SK-N-SH (cell line): ENCODE results near the gene TMPRSS9. TPM values are rescaled to one million over a fixed set of nuclear protein-coding genes. Genes with fewer than 3 reads are reported as not detected.

Experiments used
- CTCF ChIA-PET: fragments of 300-600, 350-600 bp; formaldehyde crosslinking; extraction: SDS; loops from one replicate; lab custom pipeline; 2021; lab: Yijun Ruan, JAX
- POLR2A ChIA-PET: fragments of 350-600 bp; sonication (Branson Sonifier 250); formaldehyde crosslinking; extraction: SDS; loops from one replicate; lab custom pipeline; 2020; ENCODE audit warnings: antibody characterized with exemption, inconsistent platforms; lab: Yijun Ruan, JAX
- DNase-seq: peaks from one replicate; pipeline ENCODE4 v3.0.0; 2012
- H2AFZ ChIP-seq: fragments of 200-600 bp; sonication (generic); 2 replicates; pipeline ENCODE4 v1.8.1; 2016; ENCODE audit warnings: antibody characterized with exemption, mild to moderate bottlenecking, low read depth
- H3F3A ChIP-seq: fragments of 200-600 bp; sonication (generic); replicated peaks from 2 replicates; pipeline ENCODE3; 2016; ENCODE audit warnings: antibody characterized with exemption, mild to moderate bottlenecking; ENCODE audit not compliant: insufficient read depth
- H3K27ac ChIP-seq, 2 experiments: fragments of 200-500 bp in 1 of 2; fragments of 200-600 bp in 1 of 2; sonication (Bioruptor generic) in 1 of 2; sonication (generic), shearing (Covaris generic) in 1 of 2; 2 replicates each; pipeline versions ENCODE4 v1.5.1 to v1.6.1; 2014 to 2016; ENCODE audit warnings: low read depth in 2 of 2, inconsistent platforms in 1 of 2, low read length in 1 of 2, mild to moderate bottlenecking in 1 of 2, mixed read lengths in 1 of 2
- H3K27me3 ChIP-seq: fragments of 200-600 bp; sonication (generic), shearing (Covaris generic); 2 replicates; pipeline ENCODE4 v1.6.1; 2016; ENCODE audit warnings: mixed run types; ENCODE audit not compliant: insufficient read depth
- H3K36me3 ChIP-seq, 2 experiments: fragments of 200-500 bp in 1 of 2; fragments of 200-600 bp in 1 of 2; sonication (Bioruptor generic) in 1 of 2; sonication (generic) in 1 of 2; replicated peaks in 1 of 2; 2 replicates each; pipeline versions ENCODE3 to v1.5.1; 2014 to 2016; ENCODE audit warnings: low read length in 1 of 2, mild to moderate bottlenecking in 1 of 2; ENCODE audit not compliant: insufficient read depth in 2 of 2, control insufficient read depth in 1 of 2
- H3K4me1 ChIP-seq, 2 experiments: fragments of 200-500 bp in 1 of 2; fragments of 200-600 bp in 1 of 2; sonication (Bioruptor generic) in 1 of 2; sonication (generic), shearing (Covaris generic) in 1 of 2; 2 replicates each; pipeline versions ENCODE4 v1.5.1 to v1.6.1; 2014 to 2016; ENCODE audit warnings: low read depth in 1 of 2, low read length in 1 of 2, mixed run types in 1 of 2; ENCODE audit not compliant: insufficient read depth in 2 of 2, control insufficient read depth in 1 of 2
- H3K4me2 ChIP-seq: fragments of 200-600 bp; sonication (generic), shearing (Covaris generic); 2 replicates; pipeline ENCODE4 v1.6.1; 2017; ENCODE audit warnings: mixed run types
- H3K4me3 ChIP-seq, 2 experiments: fragments of 200-500 bp in 1 of 2; fragments of 200-600 bp in 1 of 2; sonication (Bioruptor generic) in 1 of 2; sonication (generic), shearing (Covaris generic) in 1 of 2; 2 replicates each; pipeline versions ENCODE4 v1.5.1 to v1.8.1; 2014 to 2016; ENCODE audit warnings: low read depth in 2 of 2, inconsistent platforms in 1 of 2, low read length in 1 of 2, mild to moderate bottlenecking in 1 of 2, mixed read lengths in 1 of 2, moderate library complexity in 1 of 2
- H3K79me2 ChIP-seq: fragments of 200-600 bp; sonication (generic); 2 replicates; pipeline ENCODE4 v1.8.1; 2017; ENCODE audit warnings: mild to moderate bottlenecking; ENCODE audit not compliant: insufficient read depth
- H3K9ac ChIP-seq: fragments of 200-600 bp; sonication (generic); 2 replicates; pipeline ENCODE4 v1.6.1; 2017; ENCODE audit warnings: mixed run types
- H3K9me2 ChIP-seq: fragments of 200-600 bp; sonication (generic); 2 replicates; pipeline ENCODE4 v1.6.1; 2017; ENCODE audit warnings: mixed run types
- H3K9me3 ChIP-seq: fragments of 200-600 bp; sonication (generic); 2 replicates; pipeline ENCODE4 v1.6.1; 2017; ENCODE audit warnings: mixed run types, mild to moderate bottlenecking, moderate library complexity
- H4K20me1 ChIP-seq: fragments of 200-600 bp; sonication (generic); 2 replicates; pipeline ENCODE4 v1.6.1; 2017; ENCODE audit warnings: mild to moderate bottlenecking, mixed run types; ENCODE audit not compliant: insufficient read depth
- CHD2 ChIP-seq: fragments of 150-350 bp; IDR thresholded peaks from 2 replicates; pipeline ENCODE4 v1.6.1; 2018; ENCODE audit warnings: low read length; ENCODE audit not compliant: partially characterized antibody
- EP300 ChIP-seq, 2 experiments: IDR thresholded peaks; 2 replicates each; pipeline versions ENCODE4 v1.4.0 to v1.6.1; 2012; ENCODE audit warnings: borderline replicate concordance in 1 of 2, low read depth in 1 of 2, low read length in 1 of 2
- EZH2phosphoT487 ChIP-seq: fragments of 200-600 bp; sonication (generic); IDR thresholded peaks from 2 replicates; pipeline ENCODE4 v1.6.1; 2017; ENCODE audit warnings: low read depth, mixed run types, mild to moderate bottlenecking, antibody characterized with exemption, moderate library complexity, borderline replicate concordance
- GATA2 ChIP-seq: sonication (generic); formaldehyde crosslinking; IDR thresholded peaks from 2 replicates; pipeline ENCODE4 v1.5.0; 2020; ENCODE audit warnings: mild to moderate bottlenecking, missing genetic modification reagents
- IRF3 ChIP-seq: fragments of 150-350 bp; IDR thresholded peaks from 2 replicates; pipeline ENCODE4 v1.6.1; 2016; ENCODE audit warnings: mild to moderate bottlenecking, low read depth, low read length
- JUND ChIP-seq: IDR thresholded peaks from 2 replicates; pipeline ENCODE4 v1.4.0; 2012
- MEF2A ChIP-seq: IDR thresholded peaks from 2 replicates; pipeline ENCODE4 v1.4.0; 2012; ENCODE audit warnings: low read depth, borderline replicate concordance
- MXI1 ChIP-seq: IDR thresholded peaks from 2 replicates; pipeline ENCODE4 v1.6.1; 2012; ENCODE audit warnings: mild to moderate bottlenecking, low read depth, low read length, improper control_type of control experiment
- NRF1 ChIP-seq: IDR thresholded peaks from 2 replicates; pipeline ENCODE4 v1.6.1; 2012; ENCODE audit warnings: low read depth, mild to moderate bottlenecking, low read length
- POLR2AphosphoS5 ChIP-seq: IDR thresholded peaks from 2 replicates; pipeline ENCODE4 v1.6.1; 2012; ENCODE audit warnings: low read depth, low read length
- REST ChIP-seq: IDR thresholded peaks from 2 replicates; pipeline ENCODE4 v1.6.1; 2012; ENCODE audit warnings: mild to moderate bottlenecking, low read depth, low read length, moderate library complexity
- RFX5 ChIP-seq: IDR thresholded peaks from 2 replicates; pipeline ENCODE4 v1.6.1; 2012; ENCODE audit warnings: mild to moderate bottlenecking, improper control_type of control experiment, low read length
- TAF1 ChIP-seq: IDR thresholded peaks from 2 replicates; pipeline ENCODE4 v1.6.1; 2012; ENCODE audit warnings: low read depth, mild to moderate bottlenecking, low read length, moderate library complexity, borderline replicate concordance
- TEAD4 ChIP-seq: IDR thresholded peaks from 2 replicates; pipeline ENCODE4 v1.4.0; 2012; ENCODE audit warnings: mild to moderate bottlenecking, borderline replicate concordance; ENCODE audit not compliant: insufficient read depth
- USF1 ChIP-seq: IDR thresholded peaks from 2 replicates; pipeline ENCODE4 v1.4.0; 2012; ENCODE audit warnings: low read depth, borderline replicate concordance
- YY1 ChIP-seq: IDR thresholded peaks from 2 replicates; pipeline ENCODE4 v1.4.0; 2012; ENCODE audit warnings: low read depth, mild to moderate bottlenecking
- WGBS: methylation state at CpG from one replicate; pipeline ENCODE4 v1.1.6; 2017; ENCODE audit warnings: low lambda C conversion rate; 5-methylcytosine and 5-hydroxymethylcytosine counted together
- polyA plus RNA-seq, 3 experiments: library from polyadenylated mRNA; depleted of rRNA; stranded (reverse); fragments of >200 nt; gene quantifications; 2 replicates each; pipeline ENCODE4 v1.2.3, GENCODE V29; 2012
- TF ChIP-seq, protein P1 (sequence below): fragments of 150-350 bp; IDR thresholded peaks from 2 replicates; pipeline ENCODE4 v1.6.1; 2017; ENCODE audit warnings: antibody characterized with exemption, low read length, low read depth, borderline replicate concordance
- TF ChIP-seq, protein P2 (sequence below): fragments of 200-600 bp; sonication (generic); IDR thresholded peaks from 2 replicates; pipeline ENCODE4 v1.6.1; 2017; ENCODE audit warnings: antibody characterized with exemption, mild to moderate bottlenecking, moderate library complexity
- TF ChIP-seq, protein P3 (sequence below): IDR thresholded peaks from 2 replicates; pipeline ENCODE4; 2012

TMPRSS9 gene
- polyA plus RNA-seq, 1 of the 3 experiments (the other 2 are of a cell fraction), result not detected

DNA sequence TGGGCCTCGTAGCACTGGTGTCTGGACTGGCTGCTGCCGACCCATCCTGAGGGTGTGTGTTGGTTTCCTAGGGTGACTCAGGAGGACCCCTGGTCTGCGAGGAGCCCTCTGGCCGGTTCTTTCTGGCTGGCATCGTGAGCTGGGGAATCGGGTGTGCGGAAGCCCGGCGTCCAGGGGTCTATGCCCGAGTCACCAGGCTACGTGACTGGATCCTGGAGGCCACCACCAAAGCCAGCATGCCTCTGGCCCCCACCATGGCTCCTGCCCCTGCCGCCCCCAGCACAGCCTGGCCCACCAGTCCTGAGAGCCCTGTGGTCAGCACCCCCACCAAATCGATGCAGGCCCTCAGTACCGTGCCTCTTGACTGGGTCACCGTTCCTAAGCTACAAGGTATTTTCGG, 53.6 kb downstream of the TMPRSS9 start:
- H3F3A ChIP-seq, result peaks cover 7% of the 10 kb centered on the region
- H3K79me2 ChIP-seq, result no peaks in the 10 kb centered on the region
- H3K9ac ChIP-seq, result no peak overlapping the region
- H4K20me1 ChIP-seq, result no peaks in the 10 kb centered on the region
- H3K4me2 ChIP-seq, result no peak overlapping the region
- no peak overlapping the region for H3K27ac ChIP-seq
- no peak overlapping the region for H2AFZ ChIP-seq
- peak; percentile 27 for DNase-seq
- no peak overlapping the region for H3K4me3 ChIP-seq
- 39% methylated on average over 4 of the region's 16 CpGs for WGBS
- no peaks in the 10 kb centered on the region for H3K4me1 ChIP-seq
- ChIA-PET POLR2A (no interaction called here), CTCF (interaction anchor here (1.3 kb wide), 1 partner anchor 198 kb away, joined by 4 read pairs; no protein-coding TSS in a partner anchor)
- H3K9me2 ChIP-seq, result no peaks in the 10 kb centered on the region
- 0 out of 2 replicates have a peak, but pooled peaks cover 5% of the 10 kb centered on the region for H3K9me3 ChIP-seq
- peaks cover 0 to 6% of the 10 kb centered on the region in 2 experiments for H3K36me3 ChIP-seq
- no peak for TF ChIP-seq GATA2 (CRISPR knock-in tag)
- no peak for TF ChIP-seq MEF2A
- TF ChIP-seq IRF3, result no peak
- no peak for TF ChIP-seq EP300 (IDR thresholded peaks at IDR 0.05; ENCODE audit: borderline replicate concordance in 1 of 2, low read depth in 1 of 2, low read length in 1 of 2)
- TF ChIP-seq TEAD4, result no peak
- TF ChIP-seq, protein P1, sequence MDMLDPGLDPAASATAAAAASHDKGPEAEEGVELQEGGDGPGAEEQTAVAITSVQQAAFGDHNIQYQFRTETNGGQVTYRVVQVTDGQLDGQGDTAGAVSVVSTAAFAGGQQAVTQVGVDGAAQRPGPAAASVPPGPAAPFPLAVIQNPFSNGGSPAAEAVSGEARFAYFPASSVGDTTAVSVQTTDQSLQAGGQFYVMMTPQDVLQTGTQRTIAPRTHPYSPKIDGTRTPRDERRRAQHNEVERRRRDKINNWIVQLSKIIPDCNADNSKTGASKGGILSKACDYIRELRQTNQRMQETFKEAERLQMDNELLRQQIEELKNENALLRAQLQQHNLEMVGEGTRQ, result no peak
- TF ChIP-seq REST, result no peak
- TF ChIP-seq, protein P2, sequence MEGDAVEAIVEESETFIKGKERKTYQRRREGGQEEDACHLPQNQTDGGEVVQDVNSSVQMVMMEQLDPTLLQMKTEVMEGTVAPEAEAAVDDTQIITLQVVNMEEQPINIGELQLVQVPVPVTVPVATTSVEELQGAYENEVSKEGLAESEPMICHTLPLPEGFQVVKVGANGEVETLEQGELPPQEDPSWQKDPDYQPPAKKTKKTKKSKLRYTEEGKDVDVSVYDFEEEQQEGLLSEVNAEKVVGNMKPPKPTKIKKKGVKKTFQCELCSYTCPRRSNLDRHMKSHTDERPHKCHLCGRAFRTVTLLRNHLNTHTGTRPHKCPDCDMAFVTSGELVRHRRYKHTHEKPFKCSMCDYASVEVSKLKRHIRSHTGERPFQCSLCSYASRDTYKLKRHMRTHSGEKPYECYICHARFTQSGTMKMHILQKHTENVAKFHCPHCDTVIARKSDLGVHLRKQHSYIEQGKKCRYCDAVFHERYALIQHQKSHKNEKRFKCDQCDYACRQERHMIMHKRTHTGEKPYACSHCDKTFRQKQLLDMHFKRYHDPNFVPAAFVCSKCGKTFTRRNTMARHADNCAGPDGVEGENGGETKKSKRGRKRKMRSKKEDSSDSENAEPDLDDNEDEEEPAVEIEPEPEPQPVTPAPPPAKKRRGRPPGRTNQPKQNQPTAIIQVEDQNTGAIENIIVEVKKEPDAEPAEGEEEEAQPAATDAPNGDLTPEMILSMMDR, result no peak
- no peak for TF ChIP-seq RFX5
- TF ChIP-seq MXI1, result no peak
- no peak for TF ChIP-seq TAF1
- TF ChIP-seq POLR2AphosphoS5, result no peak
- no peak for TF ChIP-seq YY1
- TF ChIP-seq, protein P3, sequence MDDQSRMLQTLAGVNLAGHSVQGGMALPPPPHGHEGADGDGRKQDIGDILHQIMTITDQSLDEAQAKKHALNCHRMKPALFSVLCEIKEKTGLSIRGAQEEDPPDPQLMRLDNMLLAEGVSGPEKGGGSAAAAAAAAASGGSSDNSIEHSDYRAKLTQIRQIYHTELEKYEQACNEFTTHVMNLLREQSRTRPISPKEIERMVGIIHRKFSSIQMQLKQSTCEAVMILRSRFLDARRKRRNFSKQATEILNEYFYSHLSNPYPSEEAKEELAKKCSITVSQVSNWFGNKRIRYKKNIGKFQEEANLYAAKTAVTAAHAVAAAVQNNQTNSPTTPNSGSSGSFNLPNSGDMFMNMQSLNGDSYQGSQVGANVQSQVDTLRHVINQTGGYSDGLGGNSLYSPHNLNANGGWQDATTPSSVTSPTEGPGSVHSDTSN, result no peak
- TF ChIP-seq USF1, result no peak
- TF ChIP-seq EZH2phosphoT487, result no peak
- no peak for TF ChIP-seq NRF1
- no peak for TF ChIP-seq CHD2
- no peak for TF ChIP-seq JUND
- H3K27me3 ChIP-seq, result no peaks in the 10 kb centered on the region; the same call in 1 of the 2 replicates
